ENCODE data around the gene PCCA.

DNA sequence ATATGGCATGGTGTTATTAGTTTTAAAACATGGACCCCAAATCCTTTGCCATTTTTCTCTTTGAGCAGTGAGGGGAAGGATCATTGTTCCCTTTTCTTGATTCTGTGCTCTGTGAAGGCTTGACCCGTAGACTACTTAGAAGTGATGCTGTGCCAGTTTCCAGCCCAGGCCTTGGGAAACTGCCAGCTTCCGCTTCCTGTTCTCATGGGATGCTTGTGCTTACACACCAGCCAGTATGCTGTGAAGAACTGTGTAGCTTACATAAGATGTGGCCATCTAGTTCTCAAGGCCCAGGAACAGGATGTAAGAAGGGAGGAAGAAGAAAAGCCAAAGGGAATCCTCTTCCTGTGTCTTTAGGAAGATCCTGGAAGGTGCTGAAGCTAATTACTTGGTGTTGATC, 180.9 kb downstream of the PCCA start:
- TF ChIP-seq, protein P1, sequence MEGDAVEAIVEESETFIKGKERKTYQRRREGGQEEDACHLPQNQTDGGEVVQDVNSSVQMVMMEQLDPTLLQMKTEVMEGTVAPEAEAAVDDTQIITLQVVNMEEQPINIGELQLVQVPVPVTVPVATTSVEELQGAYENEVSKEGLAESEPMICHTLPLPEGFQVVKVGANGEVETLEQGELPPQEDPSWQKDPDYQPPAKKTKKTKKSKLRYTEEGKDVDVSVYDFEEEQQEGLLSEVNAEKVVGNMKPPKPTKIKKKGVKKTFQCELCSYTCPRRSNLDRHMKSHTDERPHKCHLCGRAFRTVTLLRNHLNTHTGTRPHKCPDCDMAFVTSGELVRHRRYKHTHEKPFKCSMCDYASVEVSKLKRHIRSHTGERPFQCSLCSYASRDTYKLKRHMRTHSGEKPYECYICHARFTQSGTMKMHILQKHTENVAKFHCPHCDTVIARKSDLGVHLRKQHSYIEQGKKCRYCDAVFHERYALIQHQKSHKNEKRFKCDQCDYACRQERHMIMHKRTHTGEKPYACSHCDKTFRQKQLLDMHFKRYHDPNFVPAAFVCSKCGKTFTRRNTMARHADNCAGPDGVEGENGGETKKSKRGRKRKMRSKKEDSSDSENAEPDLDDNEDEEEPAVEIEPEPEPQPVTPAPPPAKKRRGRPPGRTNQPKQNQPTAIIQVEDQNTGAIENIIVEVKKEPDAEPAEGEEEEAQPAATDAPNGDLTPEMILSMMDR (IDR thresholded peaks at IDR 0.05), result no peak
- TF ChIP-seq POLR2AphosphoS5 (IDR thresholded peaks at IDR 0.05) (no peak), POLR2A (IDR thresholded peaks at IDR 0.05) (no peak)

Data from breast epithelium (tissue), 3 donors.